Measurements from ENCODE around the gene RNF223. TPM values are rescaled to one million over a fixed set of nuclear protein-coding genes. Genes with fewer than 3 reads are reported as not detected.
"Not testable (repeated sequence)": the region's sequence is repeated elsewhere in the genome, so short reads cannot be mapped to it uniquely, and the experiment has no call there.

RNF223 gene
- total and polyA plus RNA-seq, 4 donors = 0.54 to 2.4 (median 1.4) TPM

- H3K4me3 ChIP-seq = no peak overlapping the region
- peak; percentile 58 to 66 (median 61) for DNase-seq
These were observed 6.1 kb upstream of the RNF223 start for GRCh38 chr1:1080122-1080757.

GRCh38 chr1:1079408-1080121 is 5.5 kb upstream of the RNF223 start:
- Histone ChIP-seq H3K36me3 (ENCODE audit: control insufficient read depth in 4 of 4, insufficient read depth in 4 of 4, low read length in 4 of 4) (peaks cover 0 to 14% (median 0%) of the 10 kb centered on the region in 4 donors), H3K9me3 (ENCODE audit: control insufficient read depth in 4 of 4, insufficient read depth in 3 of 4, low read length in 3 of 4) (no peaks in the 10 kb centered on the region), H3K27me3 (ENCODE audit: control insufficient read depth in 3 of 3, insufficient read depth in 3 of 3, low read length in 2 of 3) (peaks cover 0 to 3% (median 3%) of the 10 kb centered on the region in 3 donors), H3K4me1 (ENCODE audit: control insufficient read depth in 5 of 5, insufficient read depth in 5 of 5, low read length in 5 of 5) (peaks cover 0 to 12% (median 9%) of the 10 kb centered on the region in 5 donors), H3K27ac (ENCODE audit: low read depth in 1 of 2, low read length in 1 of 2) (peak overlapping the region in 1 of 2 donors; percentile 83), H3K4me3 (no peak overlapping the region), H3K9ac (ENCODE audit: insufficient read depth in 1 of 2, low read length in 2 of 2) (no peak overlapping the region)
- 1 to 2% methylated on average over 38 of the region's 38 CpGs for WGBS, 2 donors
- TF ChIP-seq CTCF (IDR thresholded peaks at IDR 0.05; ENCODE audit: control extremely low read depth, extremely low read depth) = no peak
- peak; percentile 63 to 71 (median 65) for DNase-seq
- peak; percentile 68 for ATAC-seq (ENCODE audit: insufficient read depth, low FRiP score)

More at GRCh38 chr1:1080122-1080757, 6.1 kb upstream of the RNF223 start:
- TF ChIP-seq CTCF (IDR thresholded peaks at IDR 0.05; ENCODE audit: control extremely low read depth, extremely low read depth) = no peak
- Histone ChIP-seq H3K9ac (ENCODE audit: insufficient read depth in 1 of 2, low read length in 2 of 2) (no peak overlapping the region), H3K4me1 (ENCODE audit: control insufficient read depth in 5 of 5, insufficient read depth in 5 of 5, low read length in 5 of 5) (peaks cover 0 to 12% (median 9%) of the 10 kb centered on the region in 5 donors), H3K9me3 (ENCODE audit: control insufficient read depth in 4 of 4, insufficient read depth in 3 of 4, low read length in 3 of 4) (no peaks in the 10 kb centered on the region), H3K27ac (ENCODE audit: low read depth in 1 of 2, low read length in 1 of 2) (peak overlapping the region in 1 of 2 donors; percentile 83), H3K36me3 (ENCODE audit: control insufficient read depth in 4 of 4, insufficient read depth in 4 of 4, low read length in 4 of 4) (peaks cover 0 to 14% (median 0%) of the 10 kb centered on the region in 4 donors), H3K27me3 (ENCODE audit: control insufficient read depth in 3 of 3, insufficient read depth in 3 of 3, low read length in 2 of 3) (peaks cover 0 to 3% (median 0%) of the 10 kb centered on the region in 3 donors)
- 8 to 15% methylated on average over 17 to 18 of the region's 23 CpGs for WGBS, 2 donors
- peak; percentile 72 for ATAC-seq (ENCODE audit: insufficient read depth, low FRiP score)

GRCh38 chr1:1077396-1077795 is 3.3 kb upstream of the RNF223 start:
- not testable (repeated sequence) for H3K27ac ChIP-seq (ENCODE audit: low read depth in 1 of 2, low read length in 1 of 2); H3K36me3 ChIP-seq (ENCODE audit: control insufficient read depth in 4 of 4, insufficient read depth in 4 of 4, low read length in 4 of 4); H3K9ac ChIP-seq (ENCODE audit: insufficient read depth in 1 of 2, low read length in 2 of 2); H3K4me3 ChIP-seq; H3K9me3 ChIP-seq (ENCODE audit: control insufficient read depth in 4 of 4, insufficient read depth in 3 of 4, low read length in 3 of 4); ATAC-seq (ENCODE audit: insufficient read depth, low FRiP score); DNase-seq; H3K27me3 ChIP-seq (ENCODE audit: control insufficient read depth in 3 of 3, insufficient read depth in 3 of 3, low read length in 2 of 3)
- 53 to 78% methylated on average over 3 to 21 of the region's 21 CpGs for WGBS, 2 donors
- peaks cover 0 to 12% (median 9%) of the 10 kb centered on the region in 5 donors for H3K4me1 ChIP-seq (ENCODE audit: control insufficient read depth in 5 of 5, insufficient read depth in 5 of 5, low read length in 5 of 5)
